ENCODE results near the gene FPR1.

Gene FPR1

GRCh38 chr19:51706296-51706695, 45.4 kb downstream of the FPR1 start:
- no peak for DNase-seq (ENCODE audit: low read depth in 2 of 2)

- no peak for DNase-seq (ENCODE audit: low read depth in 2 of 2)
Measured at GRCh38 chr19:51704626-51705025, 47.1 kb downstream of the FPR1 start.

- peak; percentile 93 to 96 for DNase-seq (ENCODE audit: low read depth in 2 of 2)
Measured at GRCh38 chr19:51703575-51704515, 47.8 kb downstream of the FPR1 start.

GRCh38 chr19:51702825-51703574, 48.7 kb downstream of the FPR1 start:
- DNase-seq (ENCODE audit: low read depth in 2 of 2) = no peak

GRCh38 chr19:51702103-51702824, 49.4 kb downstream of the FPR1 start:
- no peak for DNase-seq (ENCODE audit: low read depth in 2 of 2)

- DNase-seq (ENCODE audit: low read depth in 2 of 2) = no peak
Measured at GRCh38 chr19:51701468-51702100, 50.1 kb downstream of the FPR1 start.

GRCh38 chr19:51699170-51699569, 52.5 kb downstream of the FPR1 start:
- no peak for DNase-seq (ENCODE audit: low read depth in 2 of 2)

GRCh38 chr19:51698296-51698695, 53.4 kb downstream of the FPR1 start:
- no peak for DNase-seq (ENCODE audit: low read depth in 2 of 2)

- no peak for DNase-seq (ENCODE audit: low read depth in 2 of 2)
Measured at GRCh38 chr19:51697169-51697776, 54.4 kb downstream of the FPR1 start.

GRCh38 chr19:51696606-51697005, 55.1 kb downstream of the FPR1 start:
- DNase-seq (ENCODE audit: low read depth in 2 of 2) = no peak
